ENCODE measurements around the gene SEMA3A.

DNA sequence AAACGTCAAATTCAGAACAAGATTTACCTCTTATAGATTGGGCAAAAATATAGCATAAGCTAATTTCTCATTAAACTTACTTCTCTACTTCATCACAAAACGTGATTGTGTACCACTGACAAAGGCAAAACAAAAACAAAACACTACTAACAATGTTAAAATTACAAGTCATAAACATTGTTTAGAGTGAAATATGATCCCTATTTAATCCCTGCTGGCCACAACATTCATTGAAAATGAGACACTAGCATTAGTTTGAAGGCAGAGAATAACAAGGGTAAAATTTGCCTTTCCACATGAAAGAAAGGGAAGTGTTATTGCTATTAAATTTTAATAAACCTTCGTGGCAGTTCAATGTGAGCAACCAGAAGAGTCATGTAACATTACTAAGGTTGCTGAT, 45.0 kb downstream of the SEMA3A start:
- TF ChIP-seq, protein P1, sequence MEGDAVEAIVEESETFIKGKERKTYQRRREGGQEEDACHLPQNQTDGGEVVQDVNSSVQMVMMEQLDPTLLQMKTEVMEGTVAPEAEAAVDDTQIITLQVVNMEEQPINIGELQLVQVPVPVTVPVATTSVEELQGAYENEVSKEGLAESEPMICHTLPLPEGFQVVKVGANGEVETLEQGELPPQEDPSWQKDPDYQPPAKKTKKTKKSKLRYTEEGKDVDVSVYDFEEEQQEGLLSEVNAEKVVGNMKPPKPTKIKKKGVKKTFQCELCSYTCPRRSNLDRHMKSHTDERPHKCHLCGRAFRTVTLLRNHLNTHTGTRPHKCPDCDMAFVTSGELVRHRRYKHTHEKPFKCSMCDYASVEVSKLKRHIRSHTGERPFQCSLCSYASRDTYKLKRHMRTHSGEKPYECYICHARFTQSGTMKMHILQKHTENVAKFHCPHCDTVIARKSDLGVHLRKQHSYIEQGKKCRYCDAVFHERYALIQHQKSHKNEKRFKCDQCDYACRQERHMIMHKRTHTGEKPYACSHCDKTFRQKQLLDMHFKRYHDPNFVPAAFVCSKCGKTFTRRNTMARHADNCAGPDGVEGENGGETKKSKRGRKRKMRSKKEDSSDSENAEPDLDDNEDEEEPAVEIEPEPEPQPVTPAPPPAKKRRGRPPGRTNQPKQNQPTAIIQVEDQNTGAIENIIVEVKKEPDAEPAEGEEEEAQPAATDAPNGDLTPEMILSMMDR (IDR thresholded peaks at IDR 0.05; ENCODE audit: insufficient read depth, low read length) = no peak
- no peak for TF ChIP-seq SPI1 (IDR thresholded peaks at IDR 0.05; ENCODE audit: borderline replicate concordance, low read depth)
- TF ChIP-seq, protein P2, sequence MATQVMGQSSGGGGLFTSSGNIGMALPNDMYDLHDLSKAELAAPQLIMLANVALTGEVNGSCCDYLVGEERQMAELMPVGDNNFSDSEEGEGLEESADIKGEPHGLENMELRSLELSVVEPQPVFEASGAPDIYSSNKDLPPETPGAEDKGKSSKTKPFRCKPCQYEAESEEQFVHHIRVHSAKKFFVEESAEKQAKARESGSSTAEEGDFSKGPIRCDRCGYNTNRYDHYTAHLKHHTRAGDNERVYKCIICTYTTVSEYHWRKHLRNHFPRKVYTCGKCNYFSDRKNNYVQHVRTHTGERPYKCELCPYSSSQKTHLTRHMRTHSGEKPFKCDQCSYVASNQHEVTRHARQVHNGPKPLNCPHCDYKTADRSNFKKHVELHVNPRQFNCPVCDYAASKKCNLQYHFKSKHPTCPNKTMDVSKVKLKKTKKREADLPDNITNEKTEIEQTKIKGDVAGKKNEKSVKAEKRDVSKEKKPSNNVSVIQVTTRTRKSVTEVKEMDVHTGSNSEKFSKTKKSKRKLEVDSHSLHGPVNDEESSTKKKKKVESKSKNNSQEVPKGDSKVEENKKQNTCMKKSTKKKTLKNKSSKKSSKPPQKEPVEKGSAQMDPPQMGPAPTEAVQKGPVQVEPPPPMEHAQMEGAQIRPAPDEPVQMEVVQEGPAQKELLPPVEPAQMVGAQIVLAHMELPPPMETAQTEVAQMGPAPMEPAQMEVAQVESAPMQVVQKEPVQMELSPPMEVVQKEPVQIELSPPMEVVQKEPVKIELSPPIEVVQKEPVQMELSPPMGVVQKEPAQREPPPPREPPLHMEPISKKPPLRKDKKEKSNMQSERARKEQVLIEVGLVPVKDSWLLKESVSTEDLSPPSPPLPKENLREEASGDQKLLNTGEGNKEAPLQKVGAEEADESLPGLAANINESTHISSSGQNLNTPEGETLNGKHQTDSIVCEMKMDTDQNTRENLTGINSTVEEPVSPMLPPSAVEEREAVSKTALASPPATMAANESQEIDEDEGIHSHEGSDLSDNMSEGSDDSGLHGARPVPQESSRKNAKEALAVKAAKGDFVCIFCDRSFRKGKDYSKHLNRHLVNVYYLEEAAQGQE (IDR thresholded peaks at IDR 0.05; ENCODE audit: insufficient replicate concordance, low read depth) = no peak
